Stimulated activated naive CD8-positive, alpha-beta T cell treated with anti-CD3 and anti-CD28 coated beads, Interleukin-15, Interleukin-2, amounts not matched to agents 100 U/mL and 50 U/mL, for 24 hours (primary cell): ENCODE measurements around the gene DDAH1.
"Not testable (repeated sequence)": the region's sequence is repeated elsewhere in the genome, so short reads cannot be mapped to it uniquely, and the experiment has no call there.

Source experiments
- ATAC-seq: fragments of 150-1000 bp; cut with Tn5 transposase; one replicate; pipeline ENCODE4 v1.10.0; 2021
- DNase-seq: peaks from one replicate; pipeline ENCODE4 v3.0.0; 2021

DDAH1 gene

GRCh38 chr1:85358702-85359438 is 106.1 kb downstream of the DDAH1 start:
- no peak for DNase-seq
- ATAC-seq = no peak

GRCh38 chr1:85357817-85358216 is 107.1 kb downstream of the DDAH1 start:
- no peak for ATAC-seq

GRCh38 chr1:85356130-85356529 is 108.8 kb downstream of the DDAH1 start:
- DNase-seq (no peak), ATAC-seq (no peak)

More at GRCh38 chr1:85357817-85358216, 107.1 kb downstream of the DDAH1 start:
- no peak for DNase-seq

GRCh38 chr1:85352055-85352454 is 112.9 kb downstream of the DDAH1 start:
- DNase-seq (no peak), ATAC-seq (no peak)

GRCh38 chr1:85351202-85351828 is 113.6 kb downstream of the DDAH1 start:
- DNase-seq (no peak), ATAC-seq (no peak)

DNA sequence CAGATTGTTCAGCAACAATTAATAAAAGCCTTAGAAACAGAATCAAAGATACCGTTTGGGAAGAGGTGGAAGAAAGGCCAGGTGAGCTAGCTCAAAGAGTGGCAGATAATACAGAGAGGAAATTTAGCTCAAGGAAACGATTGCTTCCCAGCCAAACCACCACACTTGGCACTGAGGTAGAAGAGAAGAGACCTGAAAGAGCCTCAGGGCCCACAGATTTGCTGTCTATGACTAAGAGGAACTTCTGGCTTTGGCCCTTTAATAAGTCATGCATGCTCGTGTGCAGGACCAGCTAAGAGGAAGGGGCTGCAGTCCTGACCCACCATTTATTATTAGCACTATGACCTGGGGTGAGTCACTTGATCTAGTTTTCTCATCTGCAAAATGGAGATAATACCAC is 115.7 kb downstream of the DDAH1 start:
- no peak for ATAC-seq
- DNase-seq = no peak

GRCh38 chr1:85347908-85348307 is 117.1 kb downstream of the DDAH1 start:
- ATAC-seq (no peak), DNase-seq (no peak)

DNA sequence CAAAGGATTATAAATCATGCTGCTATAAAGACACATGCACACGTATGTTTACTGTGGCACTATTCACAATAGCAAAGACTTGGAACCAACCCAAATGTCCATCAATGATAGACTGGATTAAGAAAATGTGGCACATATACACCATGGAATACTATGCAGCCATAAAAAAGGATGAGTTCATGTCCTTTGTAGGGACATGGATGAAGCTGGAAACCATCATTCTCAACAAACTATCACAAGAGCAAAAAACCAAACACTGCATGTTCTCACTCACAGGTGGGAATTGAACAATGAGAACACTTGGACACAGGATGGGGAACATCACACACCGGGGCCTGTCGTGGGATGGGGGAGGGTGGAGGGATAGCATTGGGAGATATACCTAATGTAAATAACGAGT is 117.7 kb downstream of the DDAH1 start:
- not testable (repeated sequence) for DNase-seq, ATAC-seq

DNA sequence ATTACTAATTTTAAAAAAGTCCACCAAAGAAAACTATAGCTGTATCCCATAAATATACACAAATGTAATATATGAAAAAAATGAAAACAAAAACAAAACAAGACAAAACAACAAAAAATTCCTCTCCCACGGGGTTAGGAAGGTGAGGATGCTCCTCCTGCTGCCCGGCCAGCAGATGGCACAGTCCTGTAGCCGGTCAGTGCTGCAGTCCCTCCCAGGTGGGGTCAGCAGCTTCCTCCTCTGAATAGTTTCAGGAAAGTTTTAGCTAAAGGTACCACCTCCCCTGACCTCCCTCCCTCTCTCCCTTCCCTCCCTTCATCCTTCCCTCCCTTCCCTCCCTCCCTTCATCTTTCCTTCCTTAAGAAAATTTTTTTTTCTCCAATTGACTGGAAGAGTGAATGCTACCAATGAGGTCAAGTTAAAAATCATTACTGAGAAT is 120.7 kb downstream of the DDAH1 start:
- DNase-seq (no peak), ATAC-seq (no peak)

DNA sequence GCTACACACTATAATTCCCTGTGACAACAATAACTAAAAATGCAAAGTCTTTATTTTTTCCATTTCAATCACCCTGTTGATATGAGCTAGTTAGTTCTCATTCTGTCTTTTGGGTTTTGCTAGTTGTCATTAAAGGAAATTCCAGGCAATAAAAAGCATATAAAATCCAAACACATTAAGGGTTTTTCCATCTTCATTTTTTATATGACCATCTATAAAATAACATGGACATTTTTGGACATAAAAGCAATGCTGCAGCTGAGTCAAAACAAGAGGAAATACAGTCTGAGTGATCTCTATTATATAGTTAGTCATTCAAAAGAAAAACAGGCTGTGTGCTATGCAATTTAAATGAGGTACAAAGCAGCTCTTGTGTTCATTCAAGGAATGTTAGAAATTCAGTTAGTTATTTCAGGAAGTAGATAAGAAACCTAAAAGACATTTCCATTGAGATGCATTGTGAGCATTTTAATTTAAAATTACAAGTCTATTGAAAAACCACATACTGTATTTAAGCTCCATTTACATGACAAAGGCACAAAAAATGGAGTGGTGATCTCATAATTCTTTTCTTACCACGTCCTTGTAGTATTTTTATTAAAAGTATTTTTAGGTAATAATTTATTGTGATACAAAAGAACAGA is 121.2 kb downstream of the DDAH1 start:
- no peak for ATAC-seq

GRCh38 chr1:85343213-85343611 is 121.7 kb downstream of the DDAH1 start:
- ATAC-seq (no peak), DNase-seq (no peak)

More for the DNA sequence above, 121.2 kb downstream of the DDAH1 start:
- DNase-seq = no peak

DNA sequence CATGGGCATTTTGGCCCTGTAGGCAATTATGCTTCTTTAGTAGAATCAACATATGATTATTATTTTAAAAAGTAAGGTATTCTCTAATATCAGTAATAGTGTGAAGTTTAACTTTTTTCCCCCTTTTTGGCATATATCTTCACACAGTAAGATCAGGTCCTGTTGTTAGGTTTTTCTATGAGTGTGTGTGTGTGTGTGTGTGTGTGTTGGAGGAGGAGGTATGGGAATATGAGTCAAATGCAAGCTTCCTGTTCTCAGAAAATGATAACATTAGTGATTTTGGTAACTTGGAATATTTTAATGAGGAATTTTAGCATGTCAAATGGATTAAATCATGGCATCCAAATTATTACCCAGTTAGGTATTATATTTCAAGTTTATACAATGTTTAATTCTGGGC is 122.8 kb downstream of the DDAH1 start:
- DNase-seq = no peak
- ATAC-seq = no peak

GRCh38 chr1:85340427-85340826 is 124.5 kb downstream of the DDAH1 start:
- ATAC-seq = no peak

DNA sequence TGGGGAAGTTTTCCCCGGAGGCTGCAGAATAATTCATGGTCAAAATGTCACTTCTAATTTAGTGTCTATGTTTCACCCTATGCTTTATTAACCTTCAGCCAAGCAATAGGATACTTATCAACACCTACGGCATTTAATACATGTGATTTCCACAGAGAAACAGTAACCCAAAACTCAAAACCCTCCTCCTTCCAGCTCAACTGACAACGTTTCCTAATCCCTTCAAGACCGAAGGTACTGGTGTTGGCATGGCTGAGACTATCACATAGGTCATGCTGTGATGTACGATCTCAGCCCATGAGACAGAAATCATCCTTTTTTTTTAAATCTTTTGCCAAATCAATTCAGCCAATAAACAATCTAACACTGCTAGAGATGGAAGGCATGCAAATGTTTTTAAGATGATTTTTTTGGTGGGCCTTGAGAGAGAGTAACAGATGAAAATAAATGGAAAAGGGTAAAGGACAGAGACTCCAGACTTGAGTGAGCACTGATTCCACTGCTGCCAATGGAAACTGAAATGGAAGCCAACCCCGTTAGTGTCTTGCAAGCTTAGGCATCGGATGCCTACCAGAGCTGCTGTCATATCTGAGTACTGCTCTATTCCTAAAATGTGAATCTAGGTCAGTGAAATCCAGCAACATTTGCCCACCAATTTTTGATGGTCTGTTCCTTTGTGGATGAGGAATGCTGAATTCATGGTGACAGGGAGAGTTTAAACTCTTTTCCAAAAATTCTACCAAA is 125.1 kb downstream of the DDAH1 start:
- ATAC-seq = no peak
- no peak for DNase-seq

More at GRCh38 chr1:85340427-85340826, 124.5 kb downstream of the DDAH1 start:
- DNase-seq = no peak

GRCh38 chr1:85339089-85339488 is 125.9 kb downstream of the DDAH1 start:
- DNase-seq (no peak), ATAC-seq (no peak)

DNA sequence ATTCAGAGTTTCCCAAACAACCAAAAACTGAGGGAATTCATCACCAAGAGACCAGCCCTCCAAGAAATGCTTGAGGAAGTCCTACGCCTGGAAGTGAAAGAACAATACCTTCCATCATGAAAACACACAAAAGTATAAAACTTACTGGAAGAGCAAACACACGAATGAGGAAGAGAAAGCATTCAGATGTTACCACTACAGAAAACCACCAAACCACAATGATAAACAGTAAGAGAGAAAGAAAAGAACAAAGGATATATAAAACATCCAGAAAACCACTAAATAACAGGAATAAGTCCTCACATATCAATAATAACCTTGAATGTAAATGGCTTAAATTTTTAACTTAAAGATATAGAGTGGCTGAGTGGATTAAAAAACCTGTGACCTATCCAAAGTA is 130.0 kb downstream of the DDAH1 start:
- DNase-seq (no peak), ATAC-seq (no peak)

GRCh38 chr1:85333186-85333585 is 131.8 kb downstream of the DDAH1 start:
- ATAC-seq (no peak), DNase-seq (no peak)

GRCh38 chr1:85332575-85332974 is 132.4 kb downstream of the DDAH1 start:
- DNase-seq (no peak), ATAC-seq (no peak)

DNA sequence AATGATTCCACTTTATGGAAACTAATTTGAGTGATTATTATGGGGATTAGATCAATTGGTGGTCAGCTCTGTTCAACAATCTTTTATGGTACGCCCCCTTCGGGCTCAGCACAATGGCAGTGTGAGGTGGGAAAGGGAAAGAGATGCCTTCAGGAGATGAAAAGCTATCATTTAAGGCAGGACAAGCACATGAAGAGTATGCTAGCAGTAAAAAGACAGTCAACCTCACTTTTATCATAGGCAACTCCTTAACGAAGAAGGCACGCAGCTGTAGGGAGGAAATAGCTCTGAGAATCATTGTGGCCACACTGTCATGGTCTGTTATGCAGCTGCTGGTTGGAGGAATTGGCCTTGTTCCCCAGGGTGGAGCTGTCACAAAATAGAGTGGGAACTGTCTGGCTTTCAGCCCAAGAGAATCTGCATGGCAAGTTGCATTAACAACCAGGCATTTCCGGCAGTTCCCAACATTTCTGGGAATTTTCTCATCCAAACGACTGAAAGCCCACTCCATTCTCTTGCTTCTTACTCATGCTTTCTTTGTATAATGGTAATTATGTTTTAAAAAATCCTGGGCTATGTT is 134.2 kb downstream of the DDAH1 start:
- ATAC-seq = no peak

DNA sequence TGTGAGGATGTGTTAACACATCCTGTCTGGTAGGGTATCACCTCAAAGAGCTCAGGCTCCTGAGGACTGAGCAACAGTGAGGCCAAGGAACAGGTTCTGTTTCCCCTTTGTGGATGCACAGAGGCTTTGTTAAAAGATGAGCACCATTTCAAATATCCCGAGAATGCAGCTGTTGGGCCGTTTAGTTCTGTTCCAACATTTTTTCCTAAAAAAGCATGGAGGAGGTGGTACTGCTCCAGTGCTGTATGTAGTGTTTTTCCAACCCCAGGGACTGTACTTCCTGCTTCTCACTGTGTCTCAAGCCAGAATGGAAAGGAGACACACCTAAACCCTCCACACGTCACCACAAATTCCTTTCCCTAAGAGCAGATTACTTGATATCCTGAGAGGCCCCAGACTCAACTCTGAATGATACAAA is 134.7 kb downstream of the DDAH1 start:
- ATAC-seq (no peak), DNase-seq (no peak)

More for the DNA sequence above, 134.2 kb downstream of the DDAH1 start:
- no peak for DNase-seq

DNA sequence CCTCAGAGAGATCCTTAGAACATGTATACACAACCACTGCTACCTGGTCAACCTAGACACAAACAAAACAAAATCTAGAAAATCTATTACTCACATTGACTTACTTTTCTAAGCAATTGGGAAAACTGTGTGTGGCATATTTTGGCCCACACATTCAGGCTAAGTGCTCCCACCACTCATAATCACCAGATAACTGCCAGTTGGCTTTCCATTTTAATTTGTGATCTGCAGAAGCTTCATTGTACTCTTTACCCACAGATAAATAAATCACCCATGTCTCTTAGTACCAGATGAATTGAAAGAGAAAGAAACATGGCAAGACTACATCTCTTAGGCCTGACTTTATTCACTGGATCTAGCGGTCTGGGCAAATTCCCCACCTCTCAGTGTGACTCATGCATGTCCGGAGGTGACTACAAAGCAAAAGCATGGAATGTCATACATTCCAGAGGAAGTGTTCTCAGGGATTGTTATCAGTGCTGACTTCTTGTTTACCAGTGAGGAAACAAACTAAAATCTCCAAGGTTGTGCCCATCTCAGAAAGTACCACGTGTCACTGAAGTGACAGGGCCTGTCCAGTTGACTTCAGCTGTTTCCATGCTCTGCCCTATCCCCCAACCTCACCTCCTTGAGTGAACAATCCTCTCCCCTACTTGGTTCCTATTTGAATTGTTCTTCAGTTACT is 136.1 kb downstream of the DDAH1 start:
- ATAC-seq (no peak), DNase-seq (no peak)

GRCh38 chr1:85327759-85328158 is 137.2 kb downstream of the DDAH1 start:
- DNase-seq = no peak
- no peak for ATAC-seq
